Measurements from ENCODE around the gene TBRG1. TPM values are rescaled to one million over a fixed set of nuclear protein-coding genes. Genes with fewer than 3 reads are reported as not detected.

The TBRG1 gene
- total and polyA plus RNA-seq, 2 of the 4 experiments (the other 2 are of a cell fraction), result 13.3 to 23.2 TPM

GRCh38 chr11:124633355-124633754, 10.7 kb downstream of the TBRG1 start:
- no peak overlapping the region for H3K56ac ChIP-seq (ENCODE audit: extremely low read depth, insufficient read depth, low read length)
- ChIA-PET POLR2A (ENCODE audit: unreplicated experiment) (no interaction called here), CTCF (interaction anchor here (1.1 kb wide), 2 partner anchors 10 to 11 kb away, joined by 3 to 10 read pairs; no protein-coding TSS in a partner anchor)
- H4K91ac ChIP-seq (ENCODE audit: insufficient read depth, low read depth, low read length), result no peak overlapping the region
- no peak overlapping the region for H3K4ac ChIP-seq (ENCODE audit: low read depth, low read length)
- intact Hi-C loops (cut with micrococcal nuclease) (no loop called here), dilution Hi-C loops (cut with HindIII; ENCODE audit: low sequenced_read_pairs, unreplicated experiment) (no loop called here), in situ Hi-C loops (cut with MboI; ENCODE audit: low sequenced_read_pairs) (loop anchor here (25.0 kb wide), 1 partner anchor 954 kb away; the partner anchor contains the start of gene STT3A)
- H2AK9ac ChIP-seq (replicated peaks; ENCODE audit: low read depth, low read length, poor library complexity), result no peak overlapping the region
- peaks cover 37% of the 10 kb centered on the region for H3K36me3 ChIP-seq (ENCODE audit: control insufficient read depth, insufficient read depth, low read length)
- no peak overlapping the region for H2BK15ac ChIP-seq (ENCODE audit: low read depth, low read length)
- no peaks in the 10 kb centered on the region for H3K9me1 ChIP-seq (ENCODE audit: insufficient read depth, low read length)
- no peak overlapping the region for H3K18ac ChIP-seq (ENCODE audit: low read depth, low read length)
- H3K79me1 ChIP-seq (ENCODE audit: low read depth in 1 of 2, low read length in 2 of 2), result peaks cover 4 to 7% of the 10 kb centered on the region in 2 experiments; a peak in 3 of 4 replicates
- H3K4me3 ChIP-seq (ENCODE audit: insufficient read depth, low read depth, low read length), result no peak overlapping the region
- H3K4me2 ChIP-seq (ENCODE audit: low read depth, low read length), result no peak overlapping the region
- H4K20me1 ChIP-seq (ENCODE audit: insufficient read depth, low read length), result no peaks in the 10 kb centered on the region
- H4K8ac ChIP-seq (ENCODE audit: low read depth in 2 of 2, low read length in 2 of 2), result no peak overlapping the region
- no peaks in the 10 kb centered on the region for H3K9me3 ChIP-seq (ENCODE audit: control insufficient read depth, insufficient read depth, low read length)
- no CpG with 5 or more reads among the region's 1 CpG for WGBS, 2 experiments (ENCODE audit: extremely low coverage in 2 of 2, insufficient read length in 1 of 2)
- no peak overlapping the region for H2BK5ac ChIP-seq (ENCODE audit: low read depth, low read length, poor library complexity, severe bottlenecking)
- no TSS peak for BruUV-seq (replicated peaks)
- no peak overlapping the region for H3K23ac ChIP-seq (ENCODE audit: low read depth, low read length)
- H3K4me1 ChIP-seq (ENCODE audit: control insufficient read depth, insufficient read depth, low read length), result no peaks in the 10 kb centered on the region
- no peaks in the 10 kb centered on the region for H3K27me3 ChIP-seq (ENCODE audit: control insufficient read depth, insufficient read depth, low read length)
- ATAC-seq (ENCODE audit: low read depth) (peak; percentile 85), DNase-seq (peak; percentile 17)
- H2AK5ac ChIP-seq (ENCODE audit: low read depth, low read length), result no peak overlapping the region
- no peak overlapping the region for H3K27ac ChIP-seq (ENCODE audit: insufficient read depth, low read length)
- no peak overlapping the region for H3K14ac ChIP-seq (replicated peaks; ENCODE audit: low read depth, low read length)
- no peak overlapping the region for H2AFZ ChIP-seq (replicated peaks; ENCODE audit: low read length, poor library complexity)
- TF ChIP-seq RAD21 (IDR thresholded peaks at IDR 0.05; ENCODE audit: low read length) (peak; percentile 18; the same call in 1 of the 2 replicates), BHLHE40 (IDR thresholded peaks at IDR 0.05; ENCODE audit: low read depth, low read length) (no peak), RFX5 (IDR thresholded peaks at IDR 0.05; ENCODE audit: low read depth, low read length) (no peak), SMC3 (IDR thresholded peaks at IDR 0.05; ENCODE audit: low read depth, low read length) (0 out of 2 replicates have a peak, but pooled peaks have one; percentile 7), NFE2L2 (IDR thresholded peaks at IDR 0.05; ENCODE audit: low read depth, low read length) (no peak), MAFK (IDR thresholded peaks at IDR 0.05; ENCODE audit: low read depth, low read length) (no peak), CTCF (conservative IDR thresholded peaks at IDR 0.05; ENCODE audit: low read depth, low read length) (peak; percentile 32)
- no peak overlapping the region for H4K5ac ChIP-seq (ENCODE audit: low read depth, low read length)
- H3K9ac ChIP-seq (ENCODE audit: low read depth, low read length), result no peak overlapping the region
- no peak overlapping the region for H2BK120ac ChIP-seq (ENCODE audit: low read depth, low read length)
- no peak overlapping the region for H2BK20ac ChIP-seq (ENCODE audit: low read depth, low read length)
